ENCODE results near the gene C20orf144.

DNA sequence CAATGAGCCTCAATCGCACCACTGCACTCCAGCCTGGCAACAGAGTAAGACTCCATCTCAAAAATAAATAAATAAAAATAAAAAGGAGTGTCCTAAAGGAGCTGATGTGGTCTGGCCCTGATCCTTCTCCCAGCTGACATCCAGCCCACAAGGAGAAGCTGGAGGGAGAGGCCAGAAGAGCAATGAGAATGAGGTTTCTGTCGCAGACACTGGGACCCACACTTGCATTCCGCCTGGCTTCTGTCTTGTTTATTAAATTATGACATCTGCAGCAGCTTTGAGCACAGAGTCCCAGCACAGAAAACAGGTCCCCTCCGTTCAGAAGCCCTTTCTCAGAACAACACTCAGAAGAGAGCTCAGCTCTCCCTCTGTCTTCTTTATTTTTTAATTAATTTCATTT lies 34.3 kb downstream of the C20orf144 start:
- TF ChIP-seq, protein P1, sequence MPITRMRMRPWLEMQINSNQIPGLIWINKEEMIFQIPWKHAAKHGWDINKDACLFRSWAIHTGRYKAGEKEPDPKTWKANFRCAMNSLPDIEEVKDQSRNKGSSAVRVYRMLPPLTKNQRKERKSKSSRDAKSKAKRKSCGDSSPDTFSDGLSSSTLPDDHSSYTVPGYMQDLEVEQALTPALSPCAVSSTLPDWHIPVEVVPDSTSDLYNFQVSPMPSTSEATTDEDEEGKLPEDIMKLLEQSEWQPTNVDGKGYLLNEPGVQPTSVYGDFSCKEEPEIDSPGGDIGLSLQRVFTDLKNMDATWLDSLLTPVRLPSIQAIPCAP (CRISPR knock-in tag; IDR thresholded peaks at IDR 0.05; ENCODE audit: borderline replicate concordance), result no peak
- TF ChIP-seq CC2D1A (IDR thresholded peaks at IDR 0.05) (no peak), HNRNPH1 (optimal IDR thresholded peaks at IDR 0.05; ENCODE audit: low read depth, low read length) (no peak), ZBTB7A (IDR thresholded peaks at IDR 0.05; ENCODE audit: borderline replicate concordance, control insufficient read depth, low read depth, low read length) (no peak), ZNF24 (IDR thresholded peaks at IDR 0.05) (no peak), NCOA1 (IDR thresholded peaks at IDR 0.05; ENCODE audit: low read depth) (no peak), CBFB (CRISPR knock-in tag; IDR thresholded peaks at IDR 0.05) (no peak), ATF7 (IDR thresholded peaks at IDR 0.05) (no peak), ZNF224 (CRISPR knock-in tag; IDR thresholded peaks at IDR 0.05) (no peak)
- TF ChIP-seq, protein P2, sequence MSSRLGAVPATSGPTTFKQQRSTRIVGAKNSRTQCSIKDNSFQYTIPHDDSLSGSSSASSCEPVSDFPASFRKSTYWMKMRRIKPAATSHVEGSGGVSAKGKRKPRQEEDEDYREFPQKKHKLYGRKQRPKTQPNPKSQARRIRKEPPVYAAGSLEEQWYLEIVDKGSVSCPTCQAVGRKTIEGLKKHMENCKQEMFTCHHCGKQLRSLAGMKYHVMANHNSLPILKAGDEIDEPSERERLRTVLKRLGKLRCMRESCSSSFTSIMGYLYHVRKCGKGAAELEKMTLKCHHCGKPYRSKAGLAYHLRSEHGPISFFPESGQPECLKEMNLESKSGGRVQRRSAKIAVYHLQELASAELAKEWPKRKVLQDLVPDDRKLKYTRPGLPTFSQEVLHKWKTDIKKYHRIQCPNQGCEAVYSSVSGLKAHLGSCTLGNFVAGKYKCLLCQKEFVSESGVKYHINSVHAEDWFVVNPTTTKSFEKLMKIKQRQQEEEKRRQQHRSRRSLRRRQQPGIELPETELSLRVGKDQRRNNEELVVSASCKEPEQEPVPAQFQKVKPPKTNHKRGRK (tag; IDR thresholded peaks at IDR 0.05), result no peak

Measured in K562 (cell line).